K562 (cell line): ENCODE measurements around the gene KCND1. TPM values are rescaled to one million over a fixed set of nuclear protein-coding genes. Genes with fewer than 3 reads are reported as not detected.

Experiments
- LCOR ChIP-seq: sonication (generic); formaldehyde crosslinking; IDR thresholded peaks from 2 replicates; pipeline ENCODE4 v1.8.0; 2022; ENCODE audit warnings: mild to moderate bottlenecking, missing genetic modification reagents
- LEF1 ChIP-seq: fragments of 450-650 bp; IDR thresholded peaks from 2 replicates; pipeline ENCODE4 v1.6.1; 2016; ENCODE audit warnings: mild to moderate bottlenecking
- SETDB1 ChIP-seq: IDR thresholded peaks from one replicate; pipeline ENCODE4 v1.6.1; 2012; ENCODE audit warnings: low read length, control low read depth, inconsistent platforms
- ZBTB1 ChIP-seq: sonication (generic); formaldehyde crosslinking; IDR thresholded peaks from 2 replicates; pipeline ENCODE4 v1.8.1; 2023; ENCODE audit warnings: missing genetic modification reagents, low read depth, mild to moderate bottlenecking, borderline replicate concordance
- ZNF140 ChIP-seq: fragments of 250-450 bp; sonication (Bioruptor Pico); IDR thresholded peaks from 2 replicates; pipeline ENCODE4 v1.8.0; 2021; ENCODE audit warnings: moderate library complexity, mild to moderate bottlenecking, inconsistent platforms
- ZNF778 ChIP-seq: fragments of 450-650 bp; formaldehyde crosslinking; IDR thresholded peaks from 2 replicates; pipeline ENCODE4 v1.4.0; 2020; ENCODE audit warnings: mild to moderate bottlenecking, moderate library complexity
- polyA plus RNA-seq, 8 experiments: library from polyadenylated mRNA; depleted of rRNA in 4 of 8; stranded (reverse) in 5 of 8; unstranded in 3 of 8; fragments of >200 nt; fragmentation: Nextera tagmentation in 2 of 8; fragmentation: Illumina TruSeq in 1 of 8; extraction: Ambion mirVana in 2 of 8; extraction: Trizol in 1 of 8; gene quantifications; 2 replicates each; pipeline versions ENCODE4 v1.2.1 to v1.2.3, GENCODE V29; 2011 to 2014; ENCODE audit warnings: inconsistent platforms in 1 of 8, missing spikeins in 1 of 8
- total RNA-seq, 7 experiments: library from RNA; depleted of rRNA in 6 of 7; stranded (reverse); fragments of >200 nt in 6 of 7; fragmentation: Illumina TruSeq in 2 of 7; extraction: Trizol in 2 of 7; gene quantifications; 2 replicates each; pipeline versions ENCODE4 v1.2.1 to v1.2.3, GENCODE V29; 2011 to 2021; ENCODE audit warnings: low replicate concordance in 1 of 7
- TF ChIP-seq, protein P1 (sequence below), 2 experiments: fragments of 450-650 bp in 1 of 2; sonication (generic) in 1 of 2; formaldehyde crosslinking in 1 of 2; IDR thresholded peaks; 2 replicates each; pipeline versions ENCODE4 v1.7.1 to v1.9.0; 2016 to 2022; ENCODE audit warnings: inconsistent platforms in 1 of 2, mild to moderate bottlenecking in 1 of 2, missing genetic modification reagents in 1 of 2
- TF ChIP-seq, protein P2 (sequence below): fragments of 250-450 bp; sonication (Bioruptor Pico); IDR thresholded peaks from 2 replicates; pipeline ENCODE4 v1.8.0; 2022; ENCODE audit warnings: moderate library complexity, mild to moderate bottlenecking, inconsistent platforms
- TF ChIP-seq, protein P3 (sequence below): fragments of 450-650 bp; IDR thresholded peaks from 2 replicates; pipeline ENCODE4 v1.7.0; 2016; ENCODE audit warnings: borderline replicate concordance
- TF ChIP-seq, protein P4 (sequence below): fragments of 250-450 bp; sonication (Bioruptor Pico); IDR thresholded peaks from 2 replicates; pipeline ENCODE4 v1.5.1; 2021; ENCODE audit warnings: mild to moderate bottlenecking
- TF ChIP-seq, protein P5 (sequence below): fragments of 450-650 bp; IDR thresholded peaks from 2 replicates; pipeline ENCODE4 v1.6.1; 2017; ENCODE audit warnings: antibody characterized with exemption

Gene KCND1
- total and polyA plus RNA-seq, 9 of the 15 experiments (the other 6 are each of a cell fraction or from before 2014, with no cell fraction given), result 0.06 to 0.83 (median 0.39) TPM; not detected in 1

DNA sequence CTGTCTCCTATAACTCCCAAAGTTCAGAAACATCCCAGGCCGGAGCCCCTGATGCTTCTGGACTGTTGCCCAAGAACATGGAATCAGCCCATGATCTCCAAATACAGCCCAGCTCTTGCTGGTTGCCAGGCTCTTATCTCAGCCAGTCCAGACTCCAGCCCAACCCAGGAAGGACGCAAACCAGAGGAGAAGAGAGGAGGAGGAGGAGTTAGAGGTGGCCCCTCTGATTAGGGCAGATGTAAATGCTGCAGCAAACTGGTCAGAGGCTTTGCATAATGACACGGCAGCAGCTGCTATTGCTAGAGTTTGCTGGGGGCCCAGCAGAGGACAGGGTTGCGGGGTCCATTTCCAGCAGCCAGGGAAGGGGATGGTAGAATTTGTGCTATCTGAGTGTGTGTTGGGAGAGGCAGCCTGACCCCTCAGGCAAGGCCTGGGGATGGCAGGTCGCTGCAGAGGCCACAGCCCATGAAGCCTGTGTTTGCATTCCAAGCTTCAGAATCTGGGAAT, 10.0 kb downstream of the KCND1 start (continued):
- TF ChIP-seq, protein P1, sequence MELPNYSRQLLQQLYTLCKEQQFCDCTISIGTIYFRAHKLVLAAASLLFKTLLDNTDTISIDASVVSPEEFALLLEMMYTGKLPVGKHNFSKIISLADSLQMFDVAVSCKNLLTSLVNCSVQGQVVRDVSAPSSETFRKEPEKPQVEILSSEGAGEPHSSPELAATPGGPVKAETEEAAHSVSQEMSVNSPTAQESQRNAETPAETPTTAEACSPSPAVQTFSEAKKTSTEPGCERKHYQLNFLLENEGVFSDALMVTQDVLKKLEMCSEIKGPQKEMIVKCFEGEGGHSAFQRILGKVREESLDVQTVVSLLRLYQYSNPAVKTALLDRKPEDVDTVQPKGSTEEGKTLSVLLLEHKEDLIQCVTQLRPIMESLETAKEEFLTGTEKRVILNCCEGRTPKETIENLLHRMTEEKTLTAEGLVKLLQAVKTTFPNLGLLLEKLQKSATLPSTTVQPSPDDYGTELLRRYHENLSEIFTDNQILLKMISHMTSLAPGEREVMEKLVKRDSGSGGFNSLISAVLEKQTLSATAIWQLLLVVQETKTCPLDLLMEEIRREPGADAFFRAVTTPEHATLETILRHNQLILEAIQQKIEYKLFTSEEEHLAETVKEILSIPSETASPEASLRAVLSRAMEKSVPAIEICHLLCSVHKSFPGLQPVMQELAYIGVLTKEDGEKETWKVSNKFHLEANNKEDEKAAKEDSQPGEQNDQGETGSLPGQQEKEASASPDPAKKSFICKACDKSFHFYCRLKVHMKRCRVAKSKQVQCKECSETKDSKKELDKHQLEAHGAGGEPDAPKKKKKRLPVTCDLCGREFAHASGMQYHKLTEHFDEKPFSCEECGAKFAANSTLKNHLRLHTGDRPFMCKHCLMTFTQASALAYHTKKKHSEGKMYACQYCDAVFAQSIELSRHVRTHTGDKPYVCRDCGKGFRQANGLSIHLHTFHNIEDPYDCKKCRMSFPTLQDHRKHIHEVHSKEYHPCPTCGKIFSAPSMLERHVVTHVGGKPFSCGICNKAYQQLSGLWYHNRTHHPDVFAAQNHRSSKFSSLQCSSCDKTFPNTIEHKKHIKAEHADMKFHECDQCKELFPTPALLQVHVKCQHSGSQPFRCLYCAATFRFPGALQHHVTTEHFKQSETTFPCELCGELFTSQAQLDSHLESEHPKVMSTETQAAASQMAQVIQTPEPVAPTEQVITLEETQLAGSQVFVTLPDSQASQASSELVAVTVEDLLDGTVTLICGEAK (IDR thresholded peaks at IDR 0.05), result no peak
- TF ChIP-seq, protein P1 (CRISPR knock-in tag; IDR thresholded peaks at IDR 0.05), result no peak
- TF ChIP-seq, protein P2, sequence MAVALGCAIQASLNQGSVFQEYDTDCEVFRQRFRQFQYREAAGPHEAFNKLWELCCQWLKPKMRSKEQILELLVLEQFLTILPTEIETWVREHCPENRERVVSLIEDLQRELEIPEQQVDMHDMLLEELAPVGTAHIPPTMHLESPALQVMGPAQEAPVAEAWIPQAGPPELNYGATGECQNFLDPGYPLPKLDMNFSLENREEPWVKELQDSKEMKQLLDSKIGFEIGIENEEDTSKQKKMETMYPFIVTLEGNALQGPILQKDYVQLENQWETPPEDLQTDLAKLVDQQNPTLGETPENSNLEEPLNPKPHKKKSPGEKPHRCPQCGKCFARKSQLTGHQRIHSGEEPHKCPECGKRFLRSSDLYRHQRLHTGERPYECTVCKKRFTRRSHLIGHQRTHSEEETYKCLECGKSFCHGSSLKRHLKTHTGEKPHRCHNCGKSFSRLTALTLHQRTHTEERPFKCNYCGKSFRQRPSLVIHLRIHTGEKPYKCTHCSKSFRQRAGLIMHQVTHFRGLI (CRISPR knock-in tag), result no peak
- TF ChIP-seq, protein P3, sequence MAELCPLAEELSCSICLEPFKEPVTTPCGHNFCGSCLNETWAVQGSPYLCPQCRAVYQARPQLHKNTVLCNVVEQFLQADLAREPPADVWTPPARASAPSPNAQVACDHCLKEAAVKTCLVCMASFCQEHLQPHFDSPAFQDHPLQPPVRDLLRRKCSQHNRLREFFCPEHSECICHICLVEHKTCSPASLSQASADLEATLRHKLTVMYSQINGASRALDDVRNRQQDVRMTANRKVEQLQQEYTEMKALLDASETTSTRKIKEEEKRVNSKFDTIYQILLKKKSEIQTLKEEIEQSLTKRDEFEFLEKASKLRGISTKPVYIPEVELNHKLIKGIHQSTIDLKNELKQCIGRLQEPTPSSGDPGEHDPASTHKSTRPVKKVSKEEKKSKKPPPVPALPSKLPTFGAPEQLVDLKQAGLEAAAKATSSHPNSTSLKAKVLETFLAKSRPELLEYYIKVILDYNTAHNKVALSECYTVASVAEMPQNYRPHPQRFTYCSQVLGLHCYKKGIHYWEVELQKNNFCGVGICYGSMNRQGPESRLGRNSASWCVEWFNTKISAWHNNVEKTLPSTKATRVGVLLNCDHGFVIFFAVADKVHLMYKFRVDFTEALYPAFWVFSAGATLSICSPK, result no peak
- TF ChIP-seq, protein P4, sequence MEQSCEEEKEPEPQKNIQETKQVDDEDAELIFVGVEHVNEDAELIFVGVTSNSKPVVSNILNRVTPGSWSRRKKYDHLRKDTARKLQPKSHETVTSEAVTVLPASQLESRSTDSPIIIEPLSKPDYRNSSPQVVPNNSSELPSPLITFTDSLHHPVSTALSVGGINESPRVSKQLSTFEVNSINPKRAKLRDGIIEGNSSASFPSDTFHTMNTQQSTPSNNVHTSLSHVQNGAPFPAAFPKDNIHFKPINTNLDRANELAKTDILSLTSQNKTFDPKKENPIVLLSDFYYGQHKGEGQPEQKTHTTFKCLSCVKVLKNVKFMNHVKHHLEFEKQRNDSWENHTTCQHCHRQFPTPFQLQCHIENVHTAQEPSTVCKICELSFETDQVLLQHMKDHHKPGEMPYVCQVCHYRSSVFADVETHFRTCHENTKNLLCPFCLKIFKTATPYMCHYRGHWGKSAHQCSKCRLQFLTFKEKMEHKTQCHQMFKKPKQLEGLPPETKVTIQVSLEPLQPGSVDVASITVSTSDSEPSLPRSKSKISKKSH (CRISPR knock-in tag), result no peak
- TF ChIP-seq SETDB1 (no peak), ZBTB1 (CRISPR knock-in tag) (no peak), ZNF140 (no peak), ZNF778 (CRISPR knock-in tag) (no peak), LEF1 (peak; percentile 66), LCOR (CRISPR knock-in tag) (no peak; the same call in 1 of the 2 replicates)
- TF ChIP-seq, protein P5, sequence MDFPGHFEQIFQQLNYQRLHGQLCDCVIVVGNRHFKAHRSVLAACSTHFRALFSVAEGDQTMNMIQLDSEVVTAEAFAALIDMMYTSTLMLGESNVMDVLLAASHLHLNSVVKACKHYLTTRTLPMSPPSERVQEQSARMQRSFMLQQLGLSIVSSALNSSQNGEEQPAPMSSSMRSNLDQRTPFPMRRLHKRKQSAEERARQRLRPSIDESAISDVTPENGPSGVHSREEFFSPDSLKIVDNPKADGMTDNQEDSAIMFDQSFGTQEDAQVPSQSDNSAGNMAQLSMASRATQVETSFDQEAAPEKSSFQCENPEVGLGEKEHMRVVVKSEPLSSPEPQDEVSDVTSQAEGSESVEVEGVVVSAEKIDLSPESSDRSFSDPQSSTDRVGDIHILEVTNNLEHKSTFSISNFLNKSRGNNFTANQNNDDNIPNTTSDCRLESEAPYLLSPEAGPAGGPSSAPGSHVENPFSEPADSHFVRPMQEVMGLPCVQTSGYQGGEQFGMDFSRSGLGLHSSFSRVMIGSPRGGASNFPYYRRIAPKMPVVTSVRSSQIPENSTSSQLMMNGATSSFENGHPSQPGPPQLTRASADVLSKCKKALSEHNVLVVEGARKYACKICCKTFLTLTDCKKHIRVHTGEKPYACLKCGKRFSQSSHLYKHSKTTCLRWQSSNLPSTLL, result no peak
